ENCODE measurements around the gene EDEM1. TPM values are rescaled to one million over a fixed set of nuclear protein-coding genes. Genes with fewer than 3 reads are reported as not detected.
"Not testable (repeated sequence)": the region's sequence is repeated elsewhere in the genome, so short reads cannot be mapped to it uniquely, and the experiment has no call there.

The EDEM1 gene
- total RNA-seq, 1 donor from 2014 or later: 15.3 TPM

- DNase-seq (ENCODE audit: low read depth in 2 of 2): no peak
Observed at GRCh38 chr3:5172018-5172417, 15.5 kb upstream of the EDEM1 start.

GRCh38 chr3:5179036-5179435, 8.5 kb upstream of the EDEM1 start:
- DNase-seq (ENCODE audit: low read depth in 2 of 2): not testable (repeated sequence)

DNA sequence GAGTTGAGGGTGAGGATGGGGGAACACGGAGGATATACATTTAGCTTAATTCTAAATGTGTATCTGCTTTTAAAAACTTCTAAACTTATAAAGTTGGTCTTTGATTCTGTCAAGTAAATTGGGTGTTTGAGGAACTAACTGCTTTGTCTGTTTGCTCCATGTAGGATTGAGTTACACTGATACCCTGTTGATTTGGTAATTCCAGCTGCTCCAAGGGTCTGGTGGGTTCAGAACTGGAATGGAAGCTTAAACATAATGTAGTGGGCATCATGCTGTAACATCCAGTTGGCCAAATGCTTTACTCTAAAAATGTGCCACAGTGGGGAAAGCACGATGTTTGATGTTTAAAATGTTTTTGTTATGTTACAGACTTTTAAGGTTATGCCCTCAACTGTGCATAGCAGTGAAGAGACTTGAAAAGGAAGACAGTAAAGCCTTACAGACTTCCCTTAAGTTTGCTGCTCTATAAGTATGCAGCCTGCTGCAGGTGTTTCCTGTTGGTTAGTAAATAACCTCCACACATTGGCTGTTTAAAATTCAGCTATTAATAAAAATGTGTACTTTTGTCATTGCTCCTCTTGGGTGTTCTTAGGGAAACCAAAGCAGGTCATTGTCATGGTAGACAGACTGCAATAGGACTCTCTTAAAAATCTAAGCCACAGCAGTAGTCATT, 5.9 kb upstream of the EDEM1 start:
- DNase-seq (ENCODE audit: low read depth in 2 of 2): peak in 1 of 2 donors; percentile 70

- not testable (repeated sequence) for DNase-seq (ENCODE audit: low read depth in 2 of 2)
Observed at GRCh38 chr3:5183714-5184113, 3.8 kb upstream of the EDEM1 start.

DNA sequence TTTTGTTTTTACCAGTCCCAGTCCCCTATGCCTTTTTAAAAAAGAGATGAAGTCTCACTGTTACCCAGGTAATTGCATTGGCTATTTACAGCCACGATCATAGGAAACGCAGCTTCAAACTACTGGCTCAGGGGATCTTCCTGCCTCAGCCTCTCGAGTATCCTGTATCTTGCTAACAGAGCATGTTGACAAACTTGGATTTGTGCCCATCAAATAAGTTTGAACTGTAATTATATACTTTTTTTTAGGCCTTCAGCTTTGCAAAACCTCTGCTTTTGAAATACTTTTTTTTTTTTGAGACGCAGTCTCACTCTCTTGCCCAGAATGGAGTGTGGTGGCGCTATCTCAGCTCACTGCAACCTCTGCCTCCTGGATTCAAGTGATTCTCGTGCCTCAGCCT, 3.0 kb upstream of the EDEM1 start:
- DNase-seq (ENCODE audit: low read depth in 2 of 2): no peak

DNA sequence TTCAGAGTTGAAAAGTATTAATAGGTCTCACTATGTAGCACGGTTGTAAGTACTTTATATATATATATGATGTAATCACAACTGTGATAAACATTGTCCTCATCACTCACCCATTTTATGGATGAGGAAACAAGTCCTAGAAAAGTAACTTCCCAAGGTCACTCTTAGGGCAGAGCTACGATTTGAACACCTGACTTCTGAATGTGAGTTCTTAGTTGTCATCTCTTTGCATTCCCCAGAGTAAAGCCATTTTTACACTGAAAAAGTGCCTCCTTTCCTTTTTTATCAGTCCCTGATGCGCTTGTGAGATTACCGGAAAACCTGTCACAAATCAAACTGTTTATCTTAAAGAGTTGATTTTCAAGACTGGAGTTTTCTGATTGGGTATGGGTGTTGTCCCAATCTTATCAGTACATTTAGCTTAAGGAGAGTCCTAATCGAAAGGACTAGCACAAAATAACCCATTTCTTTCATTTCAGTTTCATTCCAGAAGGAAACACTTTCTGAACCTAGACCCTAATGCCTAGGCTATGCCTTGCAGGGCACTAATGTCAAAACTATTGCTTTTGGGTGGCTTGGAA, 2.3 kb upstream of the EDEM1 start:
- DNase-seq (ENCODE audit: low read depth in 2 of 2): no peak

GRCh38 chr3:5186089-5186857, 1.2 kb upstream of the EDEM1 start:
- DNase-seq (ENCODE audit: low read depth in 2 of 2): no peak

GRCh38 chr3:5186858-5187155, 700 bp upstream of the EDEM1 start:
- peak; percentile 34 to 52 for DNase-seq (ENCODE audit: low read depth in 2 of 2)

DNA sequence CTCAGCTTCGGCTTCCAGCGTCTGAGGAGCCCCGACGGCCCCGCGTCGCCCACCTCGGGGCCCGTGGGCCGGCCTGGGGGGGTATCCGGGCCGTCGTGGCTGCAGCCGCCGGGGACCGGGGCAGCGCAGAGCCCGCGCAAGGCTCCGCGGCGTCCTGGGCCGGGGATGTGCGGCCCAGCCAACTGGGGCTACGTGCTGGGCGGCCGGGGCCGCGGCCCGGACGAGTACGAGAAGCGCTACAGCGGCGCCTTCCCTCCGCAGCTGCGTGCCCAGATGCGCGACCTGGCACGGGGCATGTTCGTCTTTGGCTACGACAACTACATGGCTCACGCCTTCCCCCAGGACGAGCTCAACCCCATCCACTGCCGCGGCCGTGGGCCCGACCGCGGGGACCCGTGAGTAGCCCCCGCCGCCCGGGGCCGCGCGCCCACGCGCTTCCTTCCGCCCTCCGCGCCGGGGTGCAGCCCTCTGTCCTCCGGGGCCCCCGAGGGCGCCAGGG, 462 bp downstream of the EDEM1 start:
- DNase-seq (ENCODE audit: low read depth in 2 of 2): peak; percentile 54 to 56

DNA sequence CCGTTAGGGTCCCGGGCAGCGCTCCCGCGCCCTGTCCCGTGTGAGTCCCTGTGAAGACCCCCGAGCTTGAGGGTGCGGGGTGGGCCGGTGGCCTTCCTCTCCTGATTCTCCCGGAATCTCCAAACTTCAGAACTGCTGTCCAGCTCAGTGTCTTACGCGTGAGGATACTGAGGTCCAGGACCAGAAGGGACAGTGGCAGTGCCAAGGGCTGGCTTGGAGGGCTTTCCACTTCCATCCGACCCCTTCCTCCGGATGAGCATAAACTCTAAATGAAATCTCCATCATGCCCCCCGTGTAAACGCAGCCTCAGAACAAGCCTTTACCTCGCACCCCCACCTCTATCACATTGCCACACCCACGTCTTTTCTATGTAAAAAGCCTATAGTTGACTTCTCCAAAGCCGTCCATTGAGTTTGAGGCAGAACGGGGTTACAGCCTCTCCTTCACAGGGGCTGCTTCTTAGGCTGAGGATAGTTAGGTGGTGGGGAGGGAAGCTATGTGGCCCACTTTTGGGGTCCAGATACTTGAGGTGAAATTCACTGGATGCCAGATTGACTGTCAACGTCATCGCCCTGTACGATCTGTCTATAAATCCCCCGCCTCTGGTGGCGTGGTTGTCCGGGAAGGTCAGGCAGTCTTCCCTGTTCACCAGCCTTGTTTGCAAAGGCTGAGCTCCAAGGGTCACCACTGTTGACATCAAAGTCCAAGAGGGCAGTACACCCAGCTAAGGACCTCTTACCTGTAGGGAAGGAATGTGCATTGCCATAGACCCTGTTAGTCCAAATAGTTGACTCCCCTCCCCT, 1.1 kb downstream of the EDEM1 start:
- peak; percentile 39 to 44 for DNase-seq (ENCODE audit: low read depth in 2 of 2)

- DNase-seq (ENCODE audit: low read depth in 2 of 2): no peak
Observed at GRCh38 chr3:5190147-5190791, 2.8 kb downstream of the EDEM1 start.

- no peak for DNase-seq (ENCODE audit: low read depth in 2 of 2)
Observed at GRCh38 chr3:5191555-5192304, 4.2 kb downstream of the EDEM1 start.

GRCh38 chr3:5192571-5193365, 5.3 kb downstream of the EDEM1 start:
- no peak for DNase-seq (ENCODE audit: low read depth in 2 of 2)

DNA sequence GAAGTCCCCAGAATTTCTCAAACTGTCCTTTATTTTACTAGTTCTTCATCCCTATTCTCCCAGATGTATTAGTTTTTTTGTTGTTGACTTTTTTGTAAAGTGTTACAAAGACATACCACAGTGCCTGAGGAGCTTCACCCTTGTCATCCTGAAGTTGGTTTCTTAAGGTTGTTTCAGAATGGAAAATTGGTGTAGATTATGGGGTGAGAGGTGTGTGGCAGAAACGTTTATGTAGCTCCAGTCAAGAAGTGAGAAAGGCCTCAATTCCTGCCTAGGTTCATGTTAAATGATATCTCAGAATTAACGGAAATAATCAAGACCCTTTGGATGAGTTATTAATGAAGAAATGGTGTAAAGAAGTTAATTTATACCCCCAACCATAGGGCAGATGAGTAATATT, 6.8 kb downstream of the EDEM1 start:
- DNase-seq (ENCODE audit: low read depth in 2 of 2): no peak

DNA sequence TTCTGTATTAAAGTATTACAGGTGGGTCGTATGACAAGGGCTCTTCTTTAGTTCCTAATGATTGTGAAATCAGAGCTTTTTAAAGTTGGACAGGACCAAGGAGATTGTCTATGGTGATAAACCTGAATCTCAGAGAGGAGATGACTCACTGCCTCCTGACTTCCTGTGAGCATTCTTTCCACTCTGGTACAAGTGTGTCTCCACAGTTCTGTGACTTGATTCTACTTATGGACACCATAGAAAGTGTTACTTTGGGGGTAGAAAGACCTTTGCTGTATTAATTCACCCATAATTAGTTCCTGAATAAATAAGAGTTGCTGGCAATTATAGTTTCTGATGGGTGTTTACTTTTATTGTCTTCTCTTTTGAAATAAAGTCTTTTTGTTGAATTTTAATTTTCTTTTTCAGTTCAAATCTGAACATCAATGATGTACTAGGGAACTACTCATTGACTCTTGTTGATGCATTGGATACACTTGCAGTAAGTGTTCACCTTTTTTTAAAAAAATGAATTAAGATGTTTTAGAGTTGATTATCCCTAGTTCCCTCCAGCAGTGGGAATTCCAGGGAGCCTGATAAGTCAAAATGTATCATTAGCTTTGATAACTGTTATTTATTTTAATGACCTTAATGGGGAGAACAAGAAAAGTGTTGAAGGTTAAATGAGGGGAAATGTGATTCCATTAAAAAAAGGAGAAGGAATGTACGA, 7.4 kb downstream of the EDEM1 start:
- peak; percentile 80 to 89 for DNase-seq (ENCODE audit: low read depth in 2 of 2)

DNA sequence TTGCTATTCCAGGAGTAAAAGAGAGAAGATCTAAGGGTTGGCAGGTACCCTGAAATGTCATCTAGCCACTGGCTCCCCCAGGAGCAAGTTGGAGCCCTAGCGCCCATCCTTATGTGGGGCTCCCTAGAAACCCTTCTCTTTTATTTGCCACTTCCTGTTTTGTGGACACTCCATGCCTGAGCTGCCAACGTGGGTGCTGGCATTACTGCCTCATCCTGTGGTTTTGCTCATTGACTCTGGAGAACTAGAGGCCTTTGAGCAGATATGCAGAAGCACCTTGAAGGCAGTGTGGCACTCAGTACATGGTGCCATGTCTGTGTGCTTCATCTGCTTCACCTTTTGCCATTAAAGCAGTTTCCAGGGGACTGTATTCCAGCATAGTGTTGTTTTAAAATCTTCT, 8.1 kb downstream of the EDEM1 start:
- DNase-seq (ENCODE audit: low read depth in 2 of 2): peak in 1 of 2 donors; percentile 31

DNA sequence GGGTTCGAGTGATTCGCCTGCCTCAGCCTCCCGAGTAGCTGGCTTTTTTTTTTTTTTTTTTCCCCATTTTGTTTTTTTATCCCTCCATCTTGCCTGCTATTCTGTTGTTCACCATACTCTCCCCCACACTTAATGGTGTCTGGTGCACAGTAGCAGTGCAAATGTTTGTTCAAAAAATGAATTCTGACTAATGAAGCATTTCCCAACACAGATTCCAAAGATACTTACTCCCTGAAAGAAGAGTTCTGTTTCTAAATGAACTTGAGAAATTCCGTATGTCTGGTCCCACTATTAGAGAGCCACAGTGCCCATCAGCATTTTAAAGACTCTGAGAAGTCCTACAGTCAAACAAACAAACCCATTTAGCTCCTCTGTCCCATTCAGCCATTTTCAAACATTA, 9.5 kb downstream of the EDEM1 start:
- no peak for DNase-seq (ENCODE audit: low read depth in 2 of 2)

DNA sequence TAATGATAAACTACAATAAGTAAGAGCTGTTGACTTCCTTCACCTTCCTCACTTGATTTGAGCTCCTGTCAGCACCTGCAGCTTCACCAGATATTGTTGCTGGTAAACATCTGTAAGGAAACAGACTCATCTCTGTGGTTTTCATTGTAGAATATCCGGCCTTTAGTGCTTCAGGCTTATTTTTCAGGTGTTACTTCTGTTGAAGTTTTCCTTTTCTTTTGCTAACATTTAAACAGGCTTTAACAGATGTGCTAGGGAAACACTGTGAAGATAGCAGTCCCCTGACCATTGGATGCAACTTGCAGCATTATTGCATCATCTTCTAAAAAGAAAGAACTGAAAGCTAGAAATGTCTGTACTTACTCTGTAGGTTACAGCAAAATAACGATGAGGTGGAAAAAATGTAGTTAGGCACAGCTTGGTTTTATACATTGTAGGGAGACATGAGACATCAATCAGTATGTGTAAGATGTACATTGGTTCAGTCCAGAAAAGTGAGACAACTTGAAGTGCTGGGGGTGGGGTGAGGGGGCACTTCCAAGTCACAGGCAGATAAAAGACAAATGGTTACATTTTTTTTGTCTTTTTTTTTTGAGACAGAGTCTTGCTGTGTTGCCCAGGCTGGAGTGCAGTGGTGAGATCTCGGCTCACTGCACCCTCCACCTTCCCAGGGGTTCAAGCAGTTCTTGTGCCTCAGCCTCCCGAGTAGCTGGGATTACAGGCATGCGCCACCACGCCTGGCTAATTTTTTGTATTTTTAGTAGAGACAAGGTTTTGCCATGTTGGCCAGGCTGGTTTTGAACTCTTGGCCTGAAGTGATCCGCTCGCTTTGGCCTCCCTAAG, 10.2 kb downstream of the EDEM1 start:
- DNase-seq (ENCODE audit: low read depth in 2 of 2): peak in 1 of 2 donors; percentile 68

Measured in lung microvascular endothelial cell (primary cell).